ENCODE measurements around the gene PAN3. TPM values are rescaled to one million over a fixed set of nuclear protein-coding genes. Genes with fewer than 3 reads are reported as not detected.

Gene PAN3, protein sequence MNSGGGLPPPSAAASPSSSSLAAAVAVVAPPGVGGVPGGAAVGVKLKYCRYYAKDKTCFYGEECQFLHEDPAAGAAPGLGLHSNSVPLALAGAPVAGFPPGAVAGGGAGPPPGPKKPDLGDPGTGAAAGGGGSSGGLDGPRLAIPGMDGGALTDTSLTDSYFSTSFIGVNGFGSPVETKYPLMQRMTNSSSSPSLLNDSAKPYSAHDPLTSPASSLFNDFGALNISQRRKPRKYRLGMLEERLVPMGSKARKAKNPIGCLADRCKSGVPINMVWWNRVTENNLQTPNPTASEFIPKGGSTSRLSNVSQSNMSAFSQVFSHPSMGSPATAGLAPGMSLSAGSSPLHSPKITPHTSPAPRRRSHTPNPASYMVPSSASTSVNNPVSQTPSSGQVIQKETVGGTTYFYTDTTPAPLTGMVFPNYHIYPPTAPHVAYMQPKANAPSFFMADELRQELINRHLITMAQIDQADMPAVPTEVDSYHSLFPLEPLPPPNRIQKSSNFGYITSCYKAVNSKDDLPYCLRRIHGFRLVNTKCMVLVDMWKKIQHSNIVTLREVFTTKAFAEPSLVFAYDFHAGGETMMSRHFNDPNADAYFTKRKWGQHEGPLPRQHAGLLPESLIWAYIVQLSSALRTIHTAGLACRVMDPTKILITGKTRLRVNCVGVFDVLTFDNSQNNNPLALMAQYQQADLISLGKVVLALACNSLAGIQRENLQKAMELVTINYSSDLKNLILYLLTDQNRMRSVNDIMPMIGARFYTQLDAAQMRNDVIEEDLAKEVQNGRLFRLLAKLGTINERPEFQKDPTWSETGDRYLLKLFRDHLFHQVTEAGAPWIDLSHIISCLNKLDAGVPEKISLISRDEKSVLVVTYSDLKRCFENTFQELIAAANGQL
- 15.0 and 15.5 TPM in 2 replicates for total RNA-seq

DNA sequence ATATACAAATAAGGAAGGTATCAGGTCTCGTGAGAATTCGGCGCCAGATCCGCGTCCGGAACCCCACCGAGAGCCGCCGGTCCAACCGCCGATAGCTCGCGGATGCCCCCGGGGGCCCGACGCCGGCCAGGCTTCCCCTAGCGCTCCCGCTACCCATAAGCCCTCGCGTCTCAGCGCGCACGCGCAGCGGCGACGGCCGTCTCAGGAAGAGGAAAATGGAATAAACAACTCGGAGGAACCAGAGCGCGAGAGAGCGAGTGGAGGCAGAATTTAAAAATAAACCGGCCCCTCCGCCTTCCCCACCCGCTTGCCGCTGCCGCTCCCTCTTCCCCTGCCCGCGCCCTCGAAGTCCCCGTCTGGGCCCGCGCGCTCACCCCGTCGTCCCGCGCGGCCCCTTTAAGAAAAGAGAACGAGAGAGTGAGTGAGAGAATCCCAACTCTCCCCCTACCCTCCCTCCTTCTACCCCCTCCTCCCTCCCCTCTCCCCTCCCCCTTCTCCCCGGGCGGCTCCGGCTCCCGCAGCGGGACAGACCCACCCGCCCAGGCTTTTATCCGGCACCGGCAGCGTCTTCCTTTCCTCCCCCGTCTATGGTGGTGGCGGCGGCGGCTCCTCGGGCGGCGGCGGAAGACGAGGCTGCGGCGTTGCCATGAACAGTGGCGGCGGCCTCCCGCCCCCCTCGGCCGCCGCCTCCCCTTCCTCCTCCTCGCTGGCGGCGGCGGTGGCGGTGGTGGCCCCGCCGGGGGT is at the start of gene PAN3:
PAN3 (plus strand) TSS at position 534 of the 744 bp plus-strand sequence; CDS start at position 647, 113 bp downstream.
- DNase-seq (ENCODE audit: low read depth), result no peak
- TF ChIP-seq, protein P1, sequence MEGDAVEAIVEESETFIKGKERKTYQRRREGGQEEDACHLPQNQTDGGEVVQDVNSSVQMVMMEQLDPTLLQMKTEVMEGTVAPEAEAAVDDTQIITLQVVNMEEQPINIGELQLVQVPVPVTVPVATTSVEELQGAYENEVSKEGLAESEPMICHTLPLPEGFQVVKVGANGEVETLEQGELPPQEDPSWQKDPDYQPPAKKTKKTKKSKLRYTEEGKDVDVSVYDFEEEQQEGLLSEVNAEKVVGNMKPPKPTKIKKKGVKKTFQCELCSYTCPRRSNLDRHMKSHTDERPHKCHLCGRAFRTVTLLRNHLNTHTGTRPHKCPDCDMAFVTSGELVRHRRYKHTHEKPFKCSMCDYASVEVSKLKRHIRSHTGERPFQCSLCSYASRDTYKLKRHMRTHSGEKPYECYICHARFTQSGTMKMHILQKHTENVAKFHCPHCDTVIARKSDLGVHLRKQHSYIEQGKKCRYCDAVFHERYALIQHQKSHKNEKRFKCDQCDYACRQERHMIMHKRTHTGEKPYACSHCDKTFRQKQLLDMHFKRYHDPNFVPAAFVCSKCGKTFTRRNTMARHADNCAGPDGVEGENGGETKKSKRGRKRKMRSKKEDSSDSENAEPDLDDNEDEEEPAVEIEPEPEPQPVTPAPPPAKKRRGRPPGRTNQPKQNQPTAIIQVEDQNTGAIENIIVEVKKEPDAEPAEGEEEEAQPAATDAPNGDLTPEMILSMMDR (conservative IDR thresholded peaks at IDR 0.05; ENCODE audit: low read depth, low read length), result no peak
- H3K4me3 ChIP-seq (ENCODE audit: low read depth, low read length), result peak within 1 kb of the TSS; percentile 80

DNA sequence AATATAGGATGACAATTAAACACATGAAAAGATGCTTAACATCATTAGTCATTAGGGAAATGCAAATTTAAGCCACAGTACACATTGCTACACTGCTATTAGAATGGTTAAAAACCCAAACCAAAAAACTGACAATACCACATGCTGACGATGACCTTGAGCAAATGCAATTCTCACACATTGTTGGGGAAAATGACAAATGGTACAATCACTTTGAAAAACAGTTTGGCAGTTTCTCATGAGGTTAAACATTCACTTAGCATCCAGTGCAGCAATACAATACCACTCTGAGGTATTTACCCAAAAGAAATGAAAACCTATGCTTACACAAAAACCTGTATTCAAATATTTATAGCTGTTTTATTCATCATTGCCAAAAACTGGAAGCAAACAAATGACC is 49.3 kb upstream of the PAN3 start:
- TF ChIP-seq, protein P1 (conservative IDR thresholded peaks at IDR 0.05; ENCODE audit: low read depth, low read length), result no peak
- no peak overlapping the region for H3K4me3 ChIP-seq (ENCODE audit: low read depth, low read length)
- peak; percentile 16 for DNase-seq (ENCODE audit: low read depth)

DNA sequence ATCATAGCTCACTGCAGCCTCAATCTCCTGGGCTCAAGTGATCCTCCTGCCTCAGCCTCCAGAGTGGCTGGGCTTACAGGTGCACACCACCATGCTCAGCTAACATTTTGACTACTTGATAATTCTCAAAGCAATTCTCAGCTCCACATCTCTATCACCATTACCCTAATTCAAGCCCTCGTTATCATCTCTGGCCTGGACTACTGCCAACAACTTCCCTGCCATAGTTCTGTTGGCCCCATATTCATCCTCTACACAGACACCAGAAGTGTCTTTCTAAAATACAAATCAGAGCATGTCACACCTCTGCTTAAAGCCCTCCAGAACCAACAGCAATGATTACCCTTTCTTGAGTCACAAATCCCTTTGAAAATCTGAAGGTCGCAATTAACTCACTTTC is 45.9 kb upstream of the PAN3 start:
- TF ChIP-seq, protein P1 (conservative IDR thresholded peaks at IDR 0.05; ENCODE audit: low read depth, low read length), result no peak
- DNase-seq (ENCODE audit: low read depth), result no peak
- H3K4me3 ChIP-seq (ENCODE audit: low read depth, low read length), result no peak overlapping the region

DNA sequence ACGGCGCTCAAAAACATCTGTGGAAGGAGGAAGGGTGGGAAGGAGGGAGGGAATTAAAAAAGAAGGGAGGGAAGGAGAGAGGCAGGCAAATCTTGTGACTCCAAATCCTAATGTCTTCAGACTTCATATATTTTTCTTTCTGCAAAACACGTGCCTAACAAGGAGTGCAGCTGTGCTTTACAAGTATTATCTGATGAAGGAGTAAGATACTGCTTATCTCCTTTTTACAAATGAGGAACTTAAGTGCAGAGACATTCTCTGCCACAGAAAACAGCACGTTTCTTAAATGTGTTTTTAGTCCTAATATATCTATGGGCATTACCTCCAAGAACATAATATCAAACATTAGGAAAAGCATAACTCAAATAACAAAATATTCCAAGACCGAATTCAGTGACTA is 44.5 kb upstream of the PAN3 start:
- no peak for DNase-seq (ENCODE audit: low read depth)
- H3K4me3 ChIP-seq (ENCODE audit: low read depth, low read length), result no peak overlapping the region
- TF ChIP-seq, protein P1 (conservative IDR thresholded peaks at IDR 0.05; ENCODE audit: low read depth, low read length), result no peak

DNA sequence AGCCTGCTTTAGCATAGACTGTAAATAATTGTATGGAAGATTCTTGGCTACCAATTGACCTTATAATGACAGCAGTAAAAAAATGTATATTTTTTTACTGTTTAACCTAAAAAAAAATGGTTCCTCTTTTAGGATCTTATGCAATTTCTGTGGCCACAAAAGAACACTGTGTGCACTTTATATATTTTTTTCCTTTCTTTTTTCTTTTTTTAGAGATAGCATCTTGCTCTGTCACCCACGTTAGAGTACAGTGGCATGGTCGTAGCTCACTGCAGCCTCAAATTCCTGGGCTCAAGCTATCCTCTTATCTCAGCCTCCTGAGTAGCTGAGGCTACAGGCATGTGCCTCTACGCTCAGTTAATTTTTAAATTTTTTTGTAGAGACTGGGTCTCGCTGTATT is 44.0 kb upstream of the PAN3 start:
- DNase-seq (ENCODE audit: low read depth), result no peak
- TF ChIP-seq, protein P1 (conservative IDR thresholded peaks at IDR 0.05; ENCODE audit: low read depth, low read length), result no peak
- no peak overlapping the region for H3K4me3 ChIP-seq (ENCODE audit: low read depth, low read length)

DNA sequence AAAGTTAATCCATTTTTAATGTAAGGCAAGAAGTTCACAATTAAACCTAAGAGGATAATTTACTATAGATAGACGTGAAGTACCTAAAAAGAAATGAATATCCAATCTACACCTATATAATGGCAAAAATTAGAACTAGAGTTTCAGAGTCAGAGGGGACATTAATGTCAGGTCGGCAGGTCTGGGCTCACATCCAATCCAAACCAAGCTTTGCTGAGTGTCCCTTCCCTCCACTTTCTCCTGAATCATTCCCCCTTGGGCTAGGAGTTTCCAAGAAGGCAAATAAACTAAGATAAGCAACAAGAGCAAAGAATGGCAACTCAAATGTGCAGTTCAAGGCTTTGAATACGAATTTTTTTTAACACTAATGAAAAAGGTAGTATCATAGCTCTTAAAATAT is 40.8 kb upstream of the PAN3 start:
- no peak for DNase-seq (ENCODE audit: low read depth)
- H3K4me3 ChIP-seq (ENCODE audit: low read depth, low read length), result no peak overlapping the region
- TF ChIP-seq, protein P1 (conservative IDR thresholded peaks at IDR 0.05; ENCODE audit: low read depth, low read length), result no peak
